ENCODE data around the gene RBL1.

GRCh38 chr20:37066168-37066567 is 29.6 kb downstream of the RBL1 start:
- TF ChIP-seq CTCF (IDR thresholded peaks at IDR 0.05; ENCODE audit: insufficient read depth, low read length): no peak
- no peak for TF ChIP-seq REST (IDR thresholded peaks at IDR 0.05; ENCODE audit: insufficient replicate concordance, low read depth)
- no peak for TF ChIP-seq POLR2AphosphoS5 (IDR thresholded peaks at IDR 0.05; ENCODE audit: low read depth)
- no peak for TF ChIP-seq GABPA (IDR thresholded peaks at IDR 0.05; ENCODE audit: low read depth)
